GM10248 (cell line): ENCODE data around the gene FBXL17.

Experiments
- CTCF ChIA-PET: fragments of 300-600 bp; sonication (Branson Sonifier 250); formaldehyde crosslinking; extraction: SDS; loops from one replicate; lab custom pipeline; 2021; ENCODE audit warnings: antibody characterized with exemption; lab: Yijun Ruan, JAX
- POLR2A ChIA-PET: fragments of 350-650 bp; sonication (Branson Sonifier 250); formaldehyde crosslinking; extraction: SDS; loops from one replicate; lab custom pipeline; 2020; ENCODE audit warnings: antibody characterized with exemption; lab: Yijun Ruan, JAX
- DNase-seq: peaks from one replicate; pipeline ENCODE4 v3.0.0; 2012; ENCODE audit errors: extremely low spot score
- TF ChIP-seq, protein P1 (sequence below): IDR thresholded peaks from 2 replicates; pipeline ENCODE4 v1.5.1; 2012; ENCODE audit warnings: mild to moderate bottlenecking, low read depth; ENCODE audit errors: extremely low read depth, missing control alignments, control extremely low read depth

The FBXL17 gene

DNA sequence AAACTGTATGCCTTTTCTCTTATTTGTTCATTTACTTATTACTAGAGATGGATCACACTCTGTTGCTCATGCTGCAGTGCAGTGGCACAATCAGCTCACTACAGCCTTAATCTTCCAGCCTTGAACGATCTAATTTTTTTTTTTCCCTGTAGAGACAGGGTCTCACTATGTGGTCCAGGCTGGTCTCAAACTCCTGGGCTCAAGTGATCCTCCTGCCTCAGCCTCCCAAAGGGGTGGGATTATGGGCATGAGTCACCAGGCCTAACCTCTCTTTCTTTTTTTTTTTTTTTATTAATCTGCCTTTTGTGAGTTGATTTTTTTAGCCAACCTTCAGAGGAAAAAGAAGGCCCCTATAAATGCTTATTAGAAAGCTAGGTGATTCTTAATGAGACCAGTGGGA is 303.0 kb downstream of the FBXL17 start:
- ChIA-PET POLR2A (no interaction called here), CTCF (no interaction called here)
- TF ChIP-seq, protein P1, sequence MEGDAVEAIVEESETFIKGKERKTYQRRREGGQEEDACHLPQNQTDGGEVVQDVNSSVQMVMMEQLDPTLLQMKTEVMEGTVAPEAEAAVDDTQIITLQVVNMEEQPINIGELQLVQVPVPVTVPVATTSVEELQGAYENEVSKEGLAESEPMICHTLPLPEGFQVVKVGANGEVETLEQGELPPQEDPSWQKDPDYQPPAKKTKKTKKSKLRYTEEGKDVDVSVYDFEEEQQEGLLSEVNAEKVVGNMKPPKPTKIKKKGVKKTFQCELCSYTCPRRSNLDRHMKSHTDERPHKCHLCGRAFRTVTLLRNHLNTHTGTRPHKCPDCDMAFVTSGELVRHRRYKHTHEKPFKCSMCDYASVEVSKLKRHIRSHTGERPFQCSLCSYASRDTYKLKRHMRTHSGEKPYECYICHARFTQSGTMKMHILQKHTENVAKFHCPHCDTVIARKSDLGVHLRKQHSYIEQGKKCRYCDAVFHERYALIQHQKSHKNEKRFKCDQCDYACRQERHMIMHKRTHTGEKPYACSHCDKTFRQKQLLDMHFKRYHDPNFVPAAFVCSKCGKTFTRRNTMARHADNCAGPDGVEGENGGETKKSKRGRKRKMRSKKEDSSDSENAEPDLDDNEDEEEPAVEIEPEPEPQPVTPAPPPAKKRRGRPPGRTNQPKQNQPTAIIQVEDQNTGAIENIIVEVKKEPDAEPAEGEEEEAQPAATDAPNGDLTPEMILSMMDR, result no peak
- DNase-seq, result no peak

DNA sequence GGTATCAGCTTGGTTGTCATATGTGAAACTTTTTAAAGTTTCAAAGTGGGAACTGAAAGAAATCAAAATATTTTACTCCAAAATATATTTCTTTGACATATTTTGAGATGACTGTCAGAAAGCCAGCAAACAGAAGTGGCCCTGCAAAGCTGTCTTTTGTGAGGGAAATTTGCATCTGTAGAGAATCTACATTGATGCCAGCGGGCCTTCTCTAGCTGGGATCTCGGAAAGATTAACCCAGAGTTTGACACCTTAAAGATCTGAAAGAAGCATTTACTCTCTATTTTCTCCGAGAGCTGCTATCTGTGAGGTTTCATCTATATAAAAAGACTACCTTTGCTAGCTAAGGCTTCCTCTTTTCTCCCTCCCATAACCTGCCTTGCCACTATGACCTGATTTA is 303.6 kb downstream of the FBXL17 start:
- no peak for DNase-seq
- TF ChIP-seq, protein P1, result no peak
- POLR2A ChIA-PET, result no interaction called here
- CTCF ChIA-PET, result no interaction called here

DNA sequence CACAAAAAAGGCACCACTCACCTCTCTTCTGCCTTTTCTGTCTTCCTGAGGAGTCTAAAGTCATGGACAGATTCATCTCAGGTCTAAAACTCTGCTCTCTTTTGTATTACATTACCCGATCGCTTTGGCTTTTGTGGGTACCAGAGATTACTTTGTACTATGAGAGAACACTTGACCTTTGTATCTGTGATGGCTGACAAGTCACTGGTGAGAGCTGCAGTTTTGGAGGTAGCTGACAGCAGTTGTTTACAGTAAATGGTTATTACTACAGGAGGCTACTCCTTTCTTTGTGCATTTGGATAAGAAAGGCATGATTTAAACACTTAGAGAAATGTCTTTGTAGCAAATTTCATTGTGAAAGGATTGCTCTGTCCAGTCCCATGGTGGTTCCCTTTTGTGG is 307.3 kb downstream of the FBXL17 start:
- no peak for DNase-seq
- ChIA-PET CTCF (interaction anchor here (1.4 to 1.9 kb wide), 2 partner anchors 11 to 17 kb away, joined by 3 to 4 read pairs; no protein-coding TSS in a partner anchor), POLR2A (no interaction called here)
- TF ChIP-seq, protein P1, result no peak

DNA sequence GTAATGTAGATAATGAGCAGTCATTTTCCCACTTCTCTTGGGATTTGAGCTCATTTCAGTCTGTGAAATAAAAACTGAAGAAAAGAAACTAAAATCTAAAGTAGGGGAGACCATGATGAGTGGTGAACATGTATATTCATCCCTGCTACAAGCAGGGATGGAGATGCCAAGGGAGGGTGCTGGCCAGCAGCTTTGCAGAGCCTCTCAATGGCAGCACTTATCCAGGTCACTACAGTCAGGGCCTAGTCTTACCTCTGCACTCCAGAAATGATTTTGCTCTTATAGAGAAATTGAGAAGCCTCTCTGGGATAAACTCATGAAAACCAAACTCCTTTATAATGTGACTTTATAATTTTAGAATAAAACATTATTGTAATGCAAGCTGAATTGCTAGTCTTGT is 317.6 kb downstream of the FBXL17 start:
- POLR2A ChIA-PET, result no interaction called here
- DNase-seq, result no peak
- TF ChIP-seq, protein P1, result no peak
- CTCF ChIA-PET, result interaction anchor here (0.8 to 1.5 kb wide), 4 partner anchors 11 to 197 kb away, joined by 3 to 7 read pairs (median 4); no protein-coding TSS in a partner anchor

DNA sequence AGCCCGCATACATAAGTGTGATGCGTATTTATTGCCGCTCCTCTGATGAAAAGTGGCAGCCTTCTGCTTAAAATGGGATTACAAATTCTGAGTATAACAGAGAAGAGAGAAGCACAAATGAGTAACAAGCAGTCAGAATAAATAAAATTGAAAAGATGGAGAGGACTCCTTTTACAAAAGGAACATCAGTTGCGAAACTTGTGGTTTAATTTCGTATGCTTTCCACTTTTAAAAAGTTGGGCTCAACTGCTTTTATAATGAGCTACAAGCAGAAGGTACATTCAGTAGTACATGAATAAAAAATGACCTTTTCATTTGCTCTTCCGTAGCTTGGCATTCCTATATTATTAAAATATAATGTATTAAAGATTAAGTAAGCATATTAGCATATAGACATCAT is 320.0 kb downstream of the FBXL17 start:
- CTCF ChIA-PET, result interaction anchor here (0.9 kb wide), 1 partner anchor 283 kb away, joined by 3 read pairs; no protein-coding TSS in a partner anchor

DNA sequence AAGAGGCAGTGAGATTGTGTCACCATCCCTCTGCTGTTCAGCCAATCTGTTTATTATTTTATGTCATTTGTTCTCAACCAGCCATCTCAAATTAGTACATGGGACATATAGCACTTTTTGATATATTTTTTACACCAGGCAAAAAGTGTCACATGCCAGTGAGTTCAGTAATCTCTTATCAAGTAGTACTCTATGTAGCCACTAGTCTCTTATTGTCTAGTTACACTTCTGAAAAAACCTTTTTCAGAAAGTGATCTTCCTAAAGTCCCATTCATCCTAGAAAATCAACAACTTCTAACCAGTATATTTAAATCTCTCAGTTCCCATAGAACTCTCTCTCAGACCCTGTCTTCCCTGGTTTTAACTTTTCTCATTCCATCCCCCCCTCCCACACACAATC is 321.6 kb downstream of the FBXL17 start:
- ChIA-PET POLR2A (no interaction called here), CTCF (no interaction called here)
- TF ChIP-seq, protein P1, result no peak
- DNase-seq, result no peak

More for the DNA sequence above, 320.0 kb downstream of the FBXL17 start:
- TF ChIP-seq, protein P1, result no peak
- no peak for DNase-seq
- POLR2A ChIA-PET, result no interaction called here
